AG09309 (cell line): ENCODE results near the gene SNX33.
"Not testable (repeated sequence)": the region's sequence is repeated elsewhere in the genome, so short reads cannot be mapped to it uniquely, and the experiment has no call there.

Source experiments
- DNase-seq: peaks from one replicate; pipeline ENCODE4 v3.0.0-alpha.2; 2010; ENCODE audit warnings: low read depth
- H3K4me3 ChIP-seq: 2 replicates; pipeline ENCODE4 v1.5.1; 2011; ENCODE audit warnings: mild to moderate bottlenecking, low read depth, low read length, moderate library complexity; ENCODE audit not compliant: control insufficient read depth
- CTCF ChIP-seq: IDR thresholded peaks from 2 replicates; pipeline ENCODE4 v1.5.1; 2011; ENCODE audit warnings: mild to moderate bottlenecking, low read depth, low read length, inconsistent platforms; ENCODE audit not compliant: insufficient read depth, control insufficient read depth; ENCODE audit errors: missing control alignments

The SNX33 gene

GRCh38 chr15:75702436-75702835, 54.7 kb downstream of the SNX33 start:
- no peak for DNase-seq
- TF ChIP-seq CTCF = no peak
- no peak overlapping the region for H3K4me3 ChIP-seq

- not testable (repeated sequence) for H3K4me3 ChIP-seq, DNase-seq
These were observed 55.9 kb downstream of the SNX33 start for GRCh38 chr15:75703440-75704262.

GRCh38 chr15:75704263-75704615, 56.5 kb downstream of the SNX33 start:
- no peak overlapping the region for H3K4me3 ChIP-seq
- no peak for TF ChIP-seq CTCF
- DNase-seq = no peak

GRCh38 chr15:75704618-75705017, 56.9 kb downstream of the SNX33 start:
- no peak overlapping the region for H3K4me3 ChIP-seq
- DNase-seq = no peak
- TF ChIP-seq CTCF = no peak

- not testable (repeated sequence) for DNase-seq, H3K4me3 ChIP-seq
These were observed 57.7 kb downstream of the SNX33 start for GRCh38 chr15:75705375-75705774.

- DNase-seq = no peak
These were observed 58.4 kb downstream of the SNX33 start for GRCh38 chr15:75705854-75706681.

GRCh38 chr15:75706682-75706954, 58.9 kb downstream of the SNX33 start:
- DNase-seq = no peak
- no peak for TF ChIP-seq CTCF
- H3K4me3 ChIP-seq = no peak overlapping the region

More at GRCh38 chr15:75705854-75706681, 58.4 kb downstream of the SNX33 start:
- no peak overlapping the region for H3K4me3 ChIP-seq
- no peak for TF ChIP-seq CTCF

GRCh38 chr15:75709458-75709857, 61.7 kb downstream of the SNX33 start:
- DNase-seq, H3K4me3 ChIP-seq: not testable (repeated sequence)

- not testable (repeated sequence) for H3K4me3 ChIP-seq, DNase-seq
These were observed 63.2 kb downstream of the SNX33 start for GRCh38 chr15:75710874-75711273.

- peak overlapping the region; percentile 3; the same call in 1 of the 2 replicates for H3K4me3 ChIP-seq
- not testable (repeated sequence) for DNase-seq
These were observed 63.8 kb downstream of the SNX33 start for GRCh38 chr15:75711495-75711894.
